ENCODE data around the gene TSC22D3.

- TF ChIP-seq EZH2 (IDR thresholded peaks at IDR 0.05) = no peak
- no peak for TF ChIP-seq POLR2AphosphoS5 (IDR thresholded peaks at IDR 0.05; ENCODE audit: borderline replicate concordance, low read depth, low read length)
- no peak for TF ChIP-seq FOXP2 (optimal IDR thresholded peaks at IDR 0.05; ENCODE audit: control extremely low read depth, extremely low read length, insufficient read depth)
These were observed 22.4 kb downstream of the TSC22D3 start for GRCh38 chrX:107753187-107753586.

Measured in SK-N-MC (cell line).